ENCODE data around the gene PLXDC2. TPM values are rescaled to one million over a fixed set of nuclear protein-coding genes. Genes with fewer than 3 reads are reported as not detected.

The PLXDC2 gene
- total and polyA plus RNA-seq, 10 of the 15 experiments (the other 5 are each of a cell fraction or from before 2014, with no cell fraction given): 0.05 to 1.8 (median 0.14) TPM; not detected in 2

GRCh38 chr10:20006169-20006870 is 190.1 kb downstream of the PLXDC2 start (continued):
- TF ChIP-seq E4F1 (IDR thresholded peaks at IDR 0.05; ENCODE audit: borderline replicate concordance, partially characterized antibody) (no peak), PBX3 (IDR thresholded peaks at IDR 0.05; ENCODE audit: insufficient replicate concordance, low read depth, low read length) (no peak), SIN3A (IDR thresholded peaks at IDR 0.05; ENCODE audit: low read depth, low read length) (no peak), STAT3 (IDR thresholded peaks at IDR 0.05; ENCODE audit: low read depth, low read length) (no peak), ATF2 (IDR thresholded peaks at IDR 0.05; ENCODE audit: low read length) (no peak), ZBTB11 (CRISPR knock-in tag; IDR thresholded peaks at IDR 0.05) (no peak), ETV6 (conservative IDR thresholded peaks at IDR 0.05 in 1 of 2, IDR thresholded peaks at IDR 0.05 in 1 of 2; ENCODE audit: borderline replicate concordance in 1 of 2, low read depth in 1 of 2) (no peak), E2F4 (IDR thresholded peaks at IDR 0.05; ENCODE audit: low read depth, low read length) (no peak), IRF3 (IDR thresholded peaks at IDR 0.05) (no peak)
